Trophoblast cell (in vitro differentiated cells and primary cell): ENCODE results near the gene DLG2.

ENCODE experiments used
- DNase-seq, 2 donors: peaks; one replicate each; pipeline ENCODE4 v3.0.0-alpha.2; 2016
- H2AFZ ChIP-seq: 2 replicates; pipeline ENCODE4 v1.6.1; 2013; ENCODE audit warnings: low read length, moderate library complexity, mild to moderate bottlenecking; ENCODE audit not compliant: insufficient read depth, poor library complexity
- H2AK5ac ChIP-seq: 2 replicates; pipeline ENCODE4 v1.6.1; 2013; ENCODE audit warnings: mild to moderate bottlenecking, low read length
- H2BK120ac ChIP-seq: 2 replicates; pipeline ENCODE4 v1.6.1; 2013; ENCODE audit warnings: low read length, mild to moderate bottlenecking, moderate library complexity; ENCODE audit not compliant: insufficient read depth, poor library complexity
- H2BK12ac ChIP-seq: 2 replicates; pipeline ENCODE4 v1.6.1; 2013; ENCODE audit warnings: mild to moderate bottlenecking, low read length, moderate library complexity
- H2BK5ac ChIP-seq: 2 replicates; pipeline ENCODE4 v1.6.1; 2013; ENCODE audit warnings: low read length, low read depth, moderate library complexity, mild to moderate bottlenecking; ENCODE audit not compliant: poor library complexity
- H3K14ac ChIP-seq: 2 replicates; pipeline ENCODE4 v1.6.1; 2013; ENCODE audit warnings: mild to moderate bottlenecking, low read length
- H3K18ac ChIP-seq: 2 replicates; pipeline ENCODE4 v1.6.1; 2013; ENCODE audit warnings: mild to moderate bottlenecking, low read length
- H3K23ac ChIP-seq: 2 replicates; pipeline ENCODE4 v1.6.1; 2013; ENCODE audit warnings: low read length
- H3K27ac ChIP-seq: 2 replicates; pipeline ENCODE4 v1.5.1; 2013; ENCODE audit warnings: low read depth, mild to moderate bottlenecking, inconsistent platforms, low read length, moderate library complexity
- H3K27me3 ChIP-seq: 2 replicates; pipeline ENCODE4 v1.6.1; 2013; ENCODE audit warnings: inconsistent platforms, mild to moderate bottlenecking, low read length, moderate library complexity; ENCODE audit not compliant: insufficient read depth
- H3K36me3 ChIP-seq, 2 experiments: 1 replicate in 1 of 2; 2 replicates in 1 of 2; pipeline ENCODE4 v1.6.1; 2013; ENCODE audit warnings: low read length in 2 of 2, mild to moderate bottlenecking in 2 of 2, moderate library complexity in 1 of 2; ENCODE audit not compliant: insufficient read depth in 2 of 2, control insufficient read depth in 1 of 2
- H3K4ac ChIP-seq: 2 replicates; pipeline ENCODE4 v1.6.1; 2013; ENCODE audit warnings: low read depth, mild to moderate bottlenecking, low read length, moderate library complexity
- H3K4me1 ChIP-seq, 2 experiments: 1 replicate in 1 of 2; 2 replicates in 1 of 2; pipeline ENCODE4 v1.6.1; 2013; ENCODE audit warnings: low read length in 2 of 2, mild to moderate bottlenecking in 2 of 2, moderate library complexity in 1 of 2; ENCODE audit not compliant: insufficient read depth in 2 of 2, control insufficient read depth in 1 of 2
- H3K4me2 ChIP-seq: 2 replicates; pipeline ENCODE4 v1.6.1; 2013; ENCODE audit warnings: inconsistent platforms, mild to moderate bottlenecking, low read length, moderate library complexity
- H3K4me3 ChIP-seq: 2 replicates; pipeline ENCODE4 v1.5.1; 2013; ENCODE audit warnings: mild to moderate bottlenecking, low read depth, low read length, inconsistent platforms
- H3K79me1 ChIP-seq: one replicate; pipeline ENCODE4 v1.6.1; 2013; ENCODE audit warnings: low read length
- H3K79me2 ChIP-seq: 2 replicates; pipeline ENCODE4 v1.6.1; 2013; ENCODE audit warnings: low read length, mild to moderate bottlenecking; ENCODE audit not compliant: control insufficient read depth, insufficient read depth, poor library complexity
- H3K9ac ChIP-seq: 2 replicates; pipeline ENCODE4 v1.6.1; 2013; ENCODE audit warnings: mild to moderate bottlenecking, low read length
- H3K9me3 ChIP-seq: 2 replicates; pipeline ENCODE4 v1.6.1; 2013; ENCODE audit warnings: low read depth, mild to moderate bottlenecking, control low read depth, inconsistent platforms, low read length; ENCODE audit not compliant: insufficient read depth
- H4K12ac ChIP-seq: 2 replicates; pipeline ENCODE4 v1.6.1; 2013; ENCODE audit warnings: low read depth, mild to moderate bottlenecking, low read length, moderate library complexity
- H4K8ac ChIP-seq: 2 replicates; pipeline ENCODE4 v1.6.1; 2013; ENCODE audit warnings: low read depth, mild to moderate bottlenecking, low read length, moderate library complexity
- H4K91ac ChIP-seq: one replicate; pipeline ENCODE4 v1.6.1; 2013; ENCODE audit warnings: low read depth, mild to moderate bottlenecking, low read length, moderate library complexity
- WGBS: extraction: QIAGEN DNeasy Blood & Tissue Kit; methylation state at CpG from one replicate; pipeline ENCODE4 v1.1.7; 2013; ENCODE audit warnings: missing lambda C conversion rate; ENCODE audit not compliant: insufficient read length, insufficient coverage; ENCODE audit errors: extremely low coverage; 5-methylcytosine and 5-hydroxymethylcytosine counted together

DLG2 gene

DNA sequence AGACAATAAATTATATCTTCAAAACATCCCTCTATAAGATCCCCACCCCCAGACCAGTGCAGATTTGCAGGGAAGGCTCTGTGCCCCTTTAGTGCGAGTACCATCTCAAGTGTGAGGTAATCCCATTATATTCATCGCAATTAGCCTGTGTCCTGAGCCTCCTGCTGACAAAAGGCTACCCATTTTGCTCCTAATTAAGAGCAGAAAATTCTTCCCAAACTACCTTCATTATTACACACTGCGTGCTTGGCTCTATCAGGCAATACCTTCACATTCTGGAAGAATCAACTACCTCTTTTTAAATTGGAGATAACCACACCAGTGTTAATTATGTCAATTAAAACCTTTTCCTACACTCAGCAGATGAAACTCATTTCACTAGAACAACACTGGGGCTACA is 1207.5 kb downstream of the DLG2 start:
- H2BK120ac ChIP-seq: no peak overlapping the region
- H3K27ac ChIP-seq: no peak overlapping the region
- H3K4me3 ChIP-seq: no peak overlapping the region
- H3K79me2 ChIP-seq: no peaks in the 10 kb centered on the region
- H4K8ac ChIP-seq: no peak overlapping the region
- no peaks in the 10 kb centered on the region for H3K36me3 ChIP-seq
- H2BK5ac ChIP-seq: no peak overlapping the region
- no peak overlapping the region for H2AK5ac ChIP-seq
- H3K9me3 ChIP-seq: no peaks in the 10 kb centered on the region
- no peaks in the 10 kb centered on the region for H3K79me1 ChIP-seq
- no peak overlapping the region for H3K4me2 ChIP-seq
- no peak overlapping the region for H3K4ac ChIP-seq
- no peak overlapping the region for H2BK12ac ChIP-seq
- no peak for DNase-seq
- no peak overlapping the region for H4K12ac ChIP-seq
- no peaks in the 10 kb centered on the region for H3K4me1 ChIP-seq
- no peak overlapping the region for H3K14ac ChIP-seq
- no peak overlapping the region for H3K23ac ChIP-seq
- no CpG with 5 or more reads among the region's 3 CpGs for WGBS
- no peaks in the 10 kb centered on the region for H3K27me3 ChIP-seq
- H3K9ac ChIP-seq: no peak overlapping the region
- H2AFZ ChIP-seq: no peak overlapping the region
- H3K18ac ChIP-seq: no peak overlapping the region
- no peak overlapping the region for H4K91ac ChIP-seq

DNA sequence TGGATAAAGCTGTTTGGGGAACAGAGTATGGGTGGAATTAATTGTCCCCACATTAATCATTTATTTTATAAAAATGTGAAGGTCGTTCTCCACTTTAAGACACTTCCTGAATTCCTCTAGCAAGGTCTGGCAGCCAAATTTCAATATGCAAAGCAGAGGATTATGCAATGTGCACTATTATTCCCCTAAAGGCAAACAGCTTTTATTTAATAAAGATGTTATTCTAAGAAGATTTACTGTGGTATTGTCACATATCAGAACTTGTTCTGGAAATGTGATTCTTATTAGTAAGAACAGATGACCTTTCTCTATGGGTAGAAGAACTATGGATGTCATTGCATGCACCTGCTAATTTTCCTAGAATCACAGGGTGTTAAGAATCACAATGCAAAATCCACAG is 1212.2 kb downstream of the DLG2 start:
- no peak overlapping the region for H4K8ac ChIP-seq
- H2BK120ac ChIP-seq: no peak overlapping the region
- H3K4me2 ChIP-seq: no peak overlapping the region
- H3K4me1 ChIP-seq: no peaks in the 10 kb centered on the region
- no peaks in the 10 kb centered on the region for H3K79me2 ChIP-seq
- no peak overlapping the region for H2AK5ac ChIP-seq
- no peak overlapping the region for H2AFZ ChIP-seq
- H3K14ac ChIP-seq: no peak overlapping the region
- H3K4ac ChIP-seq: no peak overlapping the region
- no CpG with 5 or more reads among the region's 1 CpG for WGBS
- no peak overlapping the region for H4K12ac ChIP-seq
- H3K18ac ChIP-seq: no peak overlapping the region
- no peaks in the 10 kb centered on the region for H3K9me3 ChIP-seq
- no peak overlapping the region for H3K4me3 ChIP-seq
- H3K27ac ChIP-seq: no peak overlapping the region
- H3K27me3 ChIP-seq: no peaks in the 10 kb centered on the region
- H3K9ac ChIP-seq: no peak overlapping the region
- H4K91ac ChIP-seq: no peak overlapping the region
- no peak overlapping the region for H3K23ac ChIP-seq
- H3K36me3 ChIP-seq: no peaks in the 10 kb centered on the region
- no peak for DNase-seq
- no peak overlapping the region for H2BK12ac ChIP-seq
- no peaks in the 10 kb centered on the region for H3K79me1 ChIP-seq
- no peak overlapping the region for H2BK5ac ChIP-seq

DNA sequence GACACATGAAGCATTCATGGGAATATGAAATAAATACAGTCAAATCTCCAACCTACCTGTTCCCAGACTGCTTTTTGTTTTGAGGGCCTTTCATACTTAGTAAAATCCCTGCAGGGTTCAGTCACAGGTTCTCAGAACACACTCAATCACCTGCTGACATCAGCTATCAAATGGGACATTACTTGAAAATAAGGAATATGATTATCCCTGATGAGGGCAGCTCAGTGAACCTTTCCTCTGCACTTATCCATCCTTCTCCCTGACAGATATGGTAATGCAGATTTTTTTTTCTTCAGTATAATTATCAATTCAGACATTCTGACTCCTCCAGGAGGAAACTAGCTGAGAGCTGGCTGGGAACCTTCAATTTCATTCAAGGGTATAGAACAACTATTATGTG is 1213.6 kb downstream of the DLG2 start:
- Histone ChIP-seq H3K79me2 (no peaks in the 10 kb centered on the region), H2BK12ac (no peak overlapping the region), H2BK5ac (no peak overlapping the region), H3K4me2 (no peak overlapping the region), H3K36me3 (no peaks in the 10 kb centered on the region), H3K4me3 (no peak overlapping the region), H4K8ac (no peak overlapping the region), H2AFZ (no peak overlapping the region), H3K4me1 (no peaks in the 10 kb centered on the region), H4K91ac (no peak overlapping the region), H3K18ac (no peak overlapping the region), H3K79me1 (no peaks in the 10 kb centered on the region), H3K14ac (no peak overlapping the region), H3K23ac (no peak overlapping the region), H4K12ac (no peak overlapping the region), H3K9ac (no peak overlapping the region), H3K9me3 (no peaks in the 10 kb centered on the region), H3K4ac (no peak overlapping the region), H2BK120ac (no peak overlapping the region), H2AK5ac (no peak overlapping the region), H3K27ac (no peak overlapping the region), H3K27me3 (no peaks in the 10 kb centered on the region)
- DNase-seq: no peak

DNA sequence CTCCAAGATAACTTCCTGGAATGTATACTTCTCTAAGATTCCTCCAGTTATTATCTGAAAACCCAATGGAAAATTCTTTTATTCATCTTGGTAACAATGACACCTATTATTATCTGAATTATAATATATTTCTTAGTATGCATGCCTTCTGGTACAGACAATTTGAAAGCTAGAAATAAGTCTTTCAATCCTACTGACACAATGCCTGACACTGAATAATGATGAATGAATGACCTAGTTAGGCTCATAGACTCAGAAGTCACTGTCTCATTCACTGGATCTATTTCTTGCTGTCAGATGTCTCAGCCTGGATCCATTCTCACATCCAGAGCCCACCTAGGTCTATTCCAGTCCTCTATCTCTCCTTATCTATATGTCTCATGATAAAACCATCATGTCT is 1214.3 kb downstream of the DLG2 start:
- Histone ChIP-seq H3K27ac (no peak overlapping the region), H3K14ac (no peak overlapping the region), H2AFZ (no peak overlapping the region), H3K23ac (no peak overlapping the region), H4K12ac (no peak overlapping the region), H3K4ac (no peak overlapping the region), H3K27me3 (no peaks in the 10 kb centered on the region), H3K79me2 (no peaks in the 10 kb centered on the region), H2BK5ac (no peak overlapping the region), H3K9me3 (no peaks in the 10 kb centered on the region), H3K4me3 (no peak overlapping the region), H3K36me3 (no peaks in the 10 kb centered on the region), H4K8ac (no peak overlapping the region), H3K79me1 (no peaks in the 10 kb centered on the region), H2BK12ac (no peak overlapping the region), H2BK120ac (no peak overlapping the region), H3K9ac (no peak overlapping the region), H4K91ac (no peak overlapping the region), H3K4me1 (no peaks in the 10 kb centered on the region), H3K4me2 (no peak overlapping the region), H2AK5ac (no peak overlapping the region), H3K18ac (no peak overlapping the region)
- no peak for DNase-seq

DNA sequence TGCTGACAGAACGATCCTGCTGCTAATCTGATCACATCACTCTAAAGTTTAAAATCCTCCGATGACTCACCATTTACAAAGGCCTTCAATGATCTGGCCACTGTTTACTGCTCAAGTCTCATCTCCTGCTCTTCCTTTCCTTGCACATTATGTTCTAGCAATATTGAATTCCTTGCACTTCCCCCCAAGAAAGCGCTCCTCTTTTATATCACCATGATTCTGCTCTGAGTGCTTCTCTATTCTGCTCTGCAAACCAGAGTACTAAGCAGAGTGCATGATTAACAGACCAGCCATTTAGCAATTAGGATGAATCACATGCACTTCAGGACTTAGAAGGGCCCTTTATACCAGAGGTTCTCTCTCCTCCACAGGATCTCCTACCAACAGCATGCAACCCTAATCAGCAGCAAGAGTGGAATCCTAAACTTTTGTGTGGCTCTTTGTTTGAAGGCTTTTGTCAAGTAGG is 1218.2 kb downstream of the DLG2 start:
- no peak overlapping the region for H4K91ac ChIP-seq
- no peaks in the 10 kb centered on the region for H3K36me3 ChIP-seq
- no peak overlapping the region for H2BK120ac ChIP-seq
- H3K4me1 ChIP-seq: no peaks in the 10 kb centered on the region
- no peak overlapping the region for H3K4me2 ChIP-seq
- H2BK12ac ChIP-seq: no peak overlapping the region
- H3K79me2 ChIP-seq: no peaks in the 10 kb centered on the region
- no peaks in the 10 kb centered on the region for H3K79me1 ChIP-seq
- DNase-seq: no peak
- H3K27ac ChIP-seq: no peak overlapping the region
- H3K9me3 ChIP-seq: no peaks in the 10 kb centered on the region
- no peaks in the 10 kb centered on the region for H3K27me3 ChIP-seq
- H2BK5ac ChIP-seq: no peak overlapping the region
- WGBS: no CpG with 5 or more reads among the region's 3 CpGs
- H4K12ac ChIP-seq: no peak overlapping the region
- no peak overlapping the region for H2AFZ ChIP-seq
- no peak overlapping the region for H2AK5ac ChIP-seq
- H4K8ac ChIP-seq: no peak overlapping the region
- no peak overlapping the region for H3K4me3 ChIP-seq
- H3K4ac ChIP-seq: no peak overlapping the region
- no peak overlapping the region for H3K18ac ChIP-seq
- no peak overlapping the region for H3K9ac ChIP-seq
- no peak overlapping the region for H3K14ac ChIP-seq
- H3K23ac ChIP-seq: no peak overlapping the region
